HG02840 (cell line): Measurements from ENCODE around the gene MTX2.

ENCODE experiments used
- ATAC-seq: cut with Tn5 transposase; IDR thresholded peaks from one replicate; pipeline ENCODE4 v1.9.1; 2021; ENCODE audit warnings: mild to moderate bottlenecking, moderate library complexity, moderate number of reproducible peaks; ENCODE audit not compliant: unreplicated experiment, low FRiP score

Gene MTX2

DNA sequence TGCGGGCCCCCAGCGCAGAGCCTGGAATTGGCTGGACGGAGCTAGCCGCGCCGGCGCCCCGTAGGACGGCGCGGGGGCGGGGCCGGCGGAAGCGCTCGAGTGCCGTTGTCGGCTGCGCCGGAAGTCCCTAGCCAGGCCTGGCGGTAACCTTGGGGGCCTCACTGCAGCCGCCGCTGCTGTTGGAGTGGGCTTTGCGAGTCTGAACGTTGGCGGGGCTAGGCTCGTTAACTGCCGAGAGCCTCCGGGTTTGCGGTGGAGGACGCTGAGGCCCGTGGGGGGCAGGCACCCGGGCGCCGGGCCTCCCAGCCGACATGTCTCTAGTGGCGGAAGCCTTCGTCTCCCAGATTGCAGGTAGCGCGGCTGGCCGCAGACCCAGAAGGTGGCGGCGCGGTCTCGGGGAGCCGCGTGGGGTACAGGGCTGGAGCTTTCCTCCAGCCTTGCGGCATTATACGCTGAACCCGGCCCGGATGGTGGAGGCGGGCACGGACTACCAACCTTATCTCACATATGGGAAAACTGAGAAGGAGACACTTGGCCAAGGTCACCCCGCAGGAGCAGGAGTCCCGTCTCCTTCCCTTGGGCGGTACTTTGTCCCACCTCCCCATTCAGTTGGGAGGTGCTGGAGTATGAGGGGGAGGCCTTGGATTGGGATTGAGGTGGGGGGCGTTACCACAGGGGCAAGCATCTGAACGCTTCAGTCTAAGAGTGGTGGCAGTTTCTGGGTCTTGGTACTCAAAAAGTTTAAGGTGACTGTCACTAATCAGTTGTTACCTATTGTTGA lies at the start of gene MTX2:
Gene MTX2 (plus strand): TSS at position 124 of the 781 bp plus-strand sequence. CDS start 188 bp downstream, at position 312.
- ATAC-seq, result peak; percentile 96

- ATAC-seq, result no peak
These were observed 41.4 kb upstream of the MTX2 start for GRCh38 chr2:176227874-176228273.

DNA sequence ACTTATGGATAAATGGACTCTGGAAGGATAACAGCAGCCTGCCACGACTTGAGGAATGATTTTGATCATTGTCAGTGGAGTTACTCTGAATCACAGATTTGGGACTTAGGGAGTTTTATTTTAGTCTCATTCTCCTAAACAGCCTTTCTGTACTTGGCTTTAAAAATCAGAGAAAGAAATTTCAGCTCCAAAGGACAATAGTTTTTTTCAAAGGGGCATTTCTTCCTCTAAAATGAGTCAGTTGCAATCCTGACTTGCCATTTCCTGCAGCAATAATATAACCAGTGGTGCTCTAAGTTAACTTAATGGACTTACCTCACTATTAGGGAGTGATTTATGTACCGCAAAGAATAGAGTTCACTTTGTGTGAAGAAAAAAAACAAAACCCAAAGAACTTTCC lies 35.1 kb upstream of the MTX2 start:
- no peak for ATAC-seq

GRCh38 chr2:176234940-176235339 lies 34.3 kb upstream of the MTX2 start:
- ATAC-seq, result no peak

- no peak for ATAC-seq
These were observed 31.8 kb upstream of the MTX2 start for GRCh38 chr2:176237456-176237855.

DNA sequence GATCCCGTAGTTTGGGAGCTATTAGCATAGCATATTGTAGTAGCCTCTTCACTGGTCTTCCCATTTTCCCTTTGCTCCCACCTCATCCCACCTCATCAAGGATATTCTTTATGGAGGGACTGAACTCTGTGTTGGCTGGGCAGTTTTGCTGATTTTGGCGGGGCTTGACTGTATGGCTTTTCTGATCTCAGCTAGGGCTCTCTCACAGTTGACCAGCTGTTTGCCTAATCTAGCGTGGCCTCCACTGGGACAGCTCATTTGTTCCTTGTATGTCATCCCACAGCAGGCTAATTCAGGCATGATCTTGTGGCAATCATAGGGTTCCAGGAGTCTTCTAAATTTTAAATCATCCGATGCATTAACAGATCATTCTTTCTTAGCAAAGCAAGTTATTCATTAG lies 30.2 kb upstream of the MTX2 start:
- ATAC-seq, result no peak

DNA sequence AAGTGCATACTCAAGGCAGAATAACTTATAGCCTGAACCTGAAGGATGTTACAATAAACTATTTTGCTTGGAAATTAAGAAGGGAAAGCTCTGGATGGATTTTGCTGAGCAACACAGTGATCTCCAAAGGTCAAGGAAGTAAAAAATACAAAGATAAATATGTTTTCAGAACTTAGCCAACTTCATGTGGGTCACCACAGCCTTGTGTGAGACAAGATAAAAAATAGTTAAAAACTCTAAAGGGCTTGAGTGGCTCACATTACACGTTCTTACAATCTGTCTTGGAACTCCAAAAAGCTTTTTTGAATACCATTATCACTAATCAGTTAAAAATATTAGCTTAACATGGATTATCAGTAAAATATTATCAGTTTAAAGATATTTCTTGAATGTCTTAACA lies 28.9 kb upstream of the MTX2 start:
- ATAC-seq, result no peak

- ATAC-seq, result no peak
These were observed 27.0 kb upstream of the MTX2 start for GRCh38 chr2:176242276-176242675.

DNA sequence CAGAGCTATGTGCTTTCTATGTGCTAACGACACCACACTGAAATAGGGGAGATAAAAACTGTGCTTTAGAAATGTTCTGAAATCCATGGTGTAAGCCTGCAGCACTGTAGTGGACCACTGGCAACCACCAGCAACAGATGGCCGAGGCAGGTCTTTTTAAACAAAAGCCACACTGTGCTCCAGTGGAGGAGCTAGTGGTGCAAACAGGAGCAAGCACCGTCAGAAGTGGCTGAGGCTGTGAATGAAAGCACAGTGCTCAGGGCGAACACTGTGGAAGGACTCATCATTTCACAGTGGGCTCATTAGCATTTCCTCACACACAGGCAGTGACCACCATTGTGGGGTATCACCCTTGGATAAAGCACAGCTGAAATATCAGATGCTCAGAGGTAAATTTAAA lies 22.9 kb upstream of the MTX2 start:
- ATAC-seq, result no peak

DNA sequence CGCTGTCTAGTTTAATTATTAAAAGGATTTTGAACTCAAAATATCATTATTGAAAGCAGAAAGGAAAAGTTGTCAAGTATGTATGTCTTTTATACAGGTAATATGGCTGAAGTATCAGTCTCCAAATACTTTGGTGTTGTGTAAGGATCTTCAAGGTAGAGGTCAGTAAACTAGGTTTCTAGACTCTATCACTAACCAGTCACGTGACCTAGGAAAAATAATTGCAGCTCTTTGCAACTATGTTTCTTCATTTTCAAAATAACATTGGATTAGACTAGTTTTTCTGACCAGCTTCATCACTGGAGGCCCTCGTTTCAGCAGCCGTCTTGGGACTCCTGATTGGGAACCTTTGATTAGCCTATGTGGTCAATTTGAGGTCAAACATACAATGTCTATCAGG lies 21.4 kb upstream of the MTX2 start:
- no peak for ATAC-seq

DNA sequence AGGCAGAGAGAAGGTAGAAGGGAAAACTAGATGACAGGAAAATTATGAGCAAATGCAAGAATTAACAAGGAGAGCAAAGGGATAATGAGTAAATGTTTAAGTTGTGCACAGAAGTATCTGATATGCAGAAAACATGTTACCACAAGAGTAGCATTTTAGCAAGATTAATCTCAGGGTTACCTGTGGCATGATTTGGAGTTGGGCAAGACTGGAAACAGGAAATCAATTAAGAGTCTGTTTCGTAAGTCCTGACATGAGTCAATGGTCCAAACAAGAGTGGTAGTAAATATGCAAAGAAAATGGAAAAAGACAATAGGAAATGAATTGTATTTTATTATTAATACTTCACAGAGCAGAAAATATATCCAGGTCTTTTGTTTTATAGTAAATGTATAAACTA lies 17.3 kb upstream of the MTX2 start:
- no peak for ATAC-seq

GRCh38 chr2:176260689-176261088 lies 8.6 kb upstream of the MTX2 start:
- no peak for ATAC-seq

DNA sequence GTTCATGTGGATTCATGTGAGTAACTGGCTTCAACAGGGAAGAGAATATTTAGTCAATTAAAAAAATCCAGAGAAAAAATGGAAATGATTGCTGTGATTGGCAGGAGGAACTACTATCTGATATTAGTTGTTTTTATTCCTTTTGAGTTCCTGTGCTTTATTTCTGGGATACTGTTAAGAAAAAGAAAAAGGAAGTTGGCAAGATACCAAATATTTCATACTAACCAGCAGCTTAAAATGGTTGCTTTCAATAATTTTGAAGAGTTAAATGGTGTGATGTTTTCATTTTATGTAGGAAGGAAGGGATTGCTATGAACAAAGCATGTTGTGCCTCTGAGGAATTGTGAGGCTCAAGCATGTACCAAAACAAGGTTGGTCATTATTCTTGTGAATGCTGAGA lies 8.1 kb upstream of the MTX2 start:
- ATAC-seq, result no peak

DNA sequence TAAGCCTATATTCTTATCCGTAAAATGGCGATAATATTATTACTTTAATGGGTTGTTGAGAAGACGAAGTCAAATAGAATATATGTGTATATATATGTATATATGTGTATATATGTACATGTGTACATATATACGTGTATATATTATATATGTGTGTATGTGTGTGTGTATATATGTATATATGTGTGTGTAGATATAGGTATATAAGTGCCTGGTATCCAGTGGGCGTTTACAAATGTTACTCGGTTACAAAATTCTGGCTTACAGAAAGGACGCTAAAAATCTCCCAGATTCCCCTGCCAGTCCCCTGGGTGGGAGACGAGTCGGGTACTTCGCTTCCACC lies 295 bp upstream of the MTX2 start:
- peak; percentile 34 for ATAC-seq

DNA sequence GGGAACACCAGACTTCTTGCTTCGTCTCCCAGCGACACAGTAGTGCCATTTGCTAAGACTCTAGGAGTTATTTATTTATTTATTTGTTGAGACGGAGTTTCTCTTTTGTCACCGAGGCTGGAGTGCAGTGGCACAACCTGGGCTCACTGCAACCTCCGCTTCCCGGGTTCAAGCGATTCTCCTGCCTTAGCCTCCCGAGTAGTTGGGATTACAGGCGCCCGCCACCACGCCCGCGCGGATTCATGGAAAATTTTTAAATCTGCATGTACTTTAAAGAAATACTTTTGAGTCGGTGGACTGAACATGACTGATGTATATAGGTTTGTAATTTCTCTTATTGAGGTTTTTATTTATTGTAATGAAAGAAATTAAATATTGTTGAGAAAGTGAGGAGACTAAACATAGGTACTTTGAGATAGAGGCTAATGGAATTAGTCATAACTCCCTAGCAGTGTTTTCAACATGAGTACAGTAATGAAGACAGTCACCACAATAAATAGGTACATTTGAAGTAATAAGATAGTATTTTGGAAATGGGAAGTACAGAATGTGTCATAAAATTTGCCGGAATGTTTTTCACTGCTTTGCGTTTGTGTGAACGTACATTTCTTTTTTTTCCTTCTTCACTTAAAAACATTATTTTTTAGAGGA lies 983 bp downstream of the MTX2 start:
- ATAC-seq, result no peak

GRCh38 chr2:176272870-176273459 lies 3.7 kb downstream of the MTX2 start:
- no peak for ATAC-seq

DNA sequence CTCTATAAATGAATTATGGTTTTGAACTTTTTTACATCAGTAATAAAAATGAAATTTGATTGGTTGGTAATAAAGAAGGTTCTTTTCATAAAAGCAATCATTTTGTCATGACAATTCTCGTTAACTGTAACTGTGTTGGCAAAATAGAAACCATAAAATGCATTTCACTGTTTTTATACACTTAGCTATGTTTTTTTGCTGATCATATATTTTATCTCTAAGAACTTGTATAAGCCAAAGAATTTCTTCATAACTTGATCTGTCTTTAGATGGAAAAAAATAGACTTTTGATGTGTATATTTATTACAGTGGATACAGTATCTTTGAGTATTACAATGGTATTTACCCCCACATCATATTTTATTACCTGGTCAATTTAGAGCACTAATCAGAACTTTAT lies 9.7 kb downstream of the MTX2 start:
- no peak for ATAC-seq

DNA sequence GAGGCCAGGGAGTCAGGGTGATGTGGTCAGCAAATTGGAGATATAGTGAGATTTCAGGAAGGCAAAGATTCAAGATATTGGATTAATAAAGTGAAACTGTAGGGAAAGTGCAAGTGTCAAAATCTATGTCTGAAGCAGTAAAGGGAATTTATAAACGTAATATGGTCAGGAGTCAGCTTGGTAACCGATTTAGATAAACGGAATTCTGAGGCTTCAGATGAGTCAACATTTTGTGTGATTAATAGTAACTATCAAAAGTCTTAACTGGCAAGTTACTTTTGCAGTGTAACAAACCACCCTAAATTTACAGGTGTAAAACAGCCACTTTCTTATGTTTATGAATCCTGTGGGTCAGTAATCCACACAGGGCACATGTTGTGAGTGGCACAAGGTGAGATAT lies 10.9 kb downstream of the MTX2 start:
- no peak for ATAC-seq

DNA sequence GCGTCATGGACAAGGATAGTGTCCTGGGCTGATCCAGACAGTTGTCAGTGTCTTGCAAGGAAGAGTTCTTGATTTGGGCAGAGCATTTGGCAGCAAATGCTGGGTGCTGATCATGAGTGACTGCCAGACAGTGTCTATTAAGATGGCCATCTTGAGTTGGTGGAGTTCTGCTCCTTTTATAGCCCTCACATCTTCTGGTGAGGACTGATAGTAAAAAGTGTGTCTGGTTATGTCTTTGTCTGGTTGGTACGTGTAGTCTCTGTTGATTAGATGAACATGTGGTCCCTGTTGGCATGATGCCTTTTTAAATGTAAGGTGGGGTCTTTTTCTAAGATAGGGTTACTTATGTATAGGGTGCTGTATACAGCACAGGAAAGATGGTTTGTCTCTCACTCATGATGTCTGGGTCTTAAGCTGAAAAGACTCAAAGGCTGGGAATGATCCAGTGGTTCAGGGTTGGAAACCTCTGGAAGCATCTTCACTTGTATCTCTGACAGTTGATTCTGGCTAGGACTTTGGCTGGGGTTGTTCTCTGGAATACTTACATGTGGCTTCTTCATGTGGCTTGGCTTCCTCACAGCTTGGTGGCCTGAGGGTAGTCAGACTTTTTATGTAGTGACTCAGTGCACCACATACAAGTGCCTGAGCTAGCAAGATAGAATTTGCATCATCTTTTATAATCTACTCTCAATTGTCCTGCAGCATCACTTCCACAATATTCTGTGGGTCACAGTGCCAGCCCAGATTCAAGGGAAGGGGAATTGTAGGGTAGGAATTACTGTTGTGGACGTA lies 11.8 kb downstream of the MTX2 start:
- no peak for ATAC-seq

DNA sequence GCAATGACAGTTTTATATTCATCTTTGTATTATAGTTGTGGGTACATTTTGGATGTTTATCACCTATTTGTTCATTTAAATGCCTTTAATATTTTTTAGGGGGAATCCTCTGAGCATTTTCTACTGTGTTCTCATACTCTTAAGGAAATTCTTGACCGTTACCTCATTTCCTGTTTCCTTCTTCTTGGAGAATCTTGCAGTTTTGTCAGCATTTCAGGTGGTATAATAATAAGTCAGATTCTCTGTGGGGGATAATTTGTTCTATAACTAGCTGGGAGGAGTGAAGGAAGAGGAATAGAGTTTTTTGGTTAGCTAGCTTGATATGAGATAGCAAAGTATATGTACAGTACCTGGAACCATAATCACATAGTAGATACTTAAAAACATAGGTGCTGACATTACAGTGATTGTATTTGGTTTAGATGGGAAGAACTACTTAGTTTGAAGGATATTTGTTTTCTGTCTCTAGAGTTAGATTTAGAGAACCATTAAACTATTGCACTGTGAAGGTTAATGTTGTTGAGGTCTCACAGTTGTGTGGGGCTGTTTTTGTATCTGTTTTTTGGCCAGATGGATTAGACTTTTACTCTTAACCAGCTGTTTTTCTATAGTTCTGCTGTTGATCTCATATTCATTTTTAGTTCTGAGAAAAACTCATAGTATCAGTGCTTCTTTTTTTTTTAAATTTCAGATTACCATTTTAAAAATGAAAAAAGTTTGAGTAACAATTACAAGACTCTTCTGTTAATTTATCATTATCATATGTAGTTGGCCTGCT lies 14.2 kb downstream of the MTX2 start:
- ATAC-seq, result no peak
